DMS153 treated with DMSO at 0.1 percent for 48 hours (cell line): Measurements from ENCODE around the gene CRTC1.

Source experiments
- DNase-seq: peaks from one replicate; lab custom pipeline; 2025; ENCODE audit not compliant: unreplicated experiment; lab: John Stamatoyannopoulos, UW

The CRTC1 gene

DNA sequence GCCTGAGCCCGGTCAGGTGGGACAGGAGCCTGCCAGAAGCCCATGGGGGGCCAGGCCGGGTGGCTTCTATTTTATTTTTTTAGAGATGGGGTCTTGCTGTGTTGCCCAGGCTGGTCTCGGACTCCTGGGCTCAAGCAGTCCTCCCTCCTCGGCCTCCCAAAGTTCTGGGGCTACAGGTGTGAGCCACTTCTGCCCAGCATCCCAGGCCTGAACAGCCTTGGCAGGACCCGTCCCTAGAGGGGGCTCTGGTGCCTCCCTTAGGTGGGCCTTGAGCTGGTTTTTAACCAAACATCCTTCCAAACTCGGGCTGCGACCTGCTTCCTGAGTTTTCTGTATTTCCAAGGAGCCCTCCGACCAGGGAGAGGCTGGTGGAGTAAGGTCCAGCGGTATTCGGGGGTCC is 97.2 kb downstream of the CRTC1 start:
- DNase-seq = no peak

DNA sequence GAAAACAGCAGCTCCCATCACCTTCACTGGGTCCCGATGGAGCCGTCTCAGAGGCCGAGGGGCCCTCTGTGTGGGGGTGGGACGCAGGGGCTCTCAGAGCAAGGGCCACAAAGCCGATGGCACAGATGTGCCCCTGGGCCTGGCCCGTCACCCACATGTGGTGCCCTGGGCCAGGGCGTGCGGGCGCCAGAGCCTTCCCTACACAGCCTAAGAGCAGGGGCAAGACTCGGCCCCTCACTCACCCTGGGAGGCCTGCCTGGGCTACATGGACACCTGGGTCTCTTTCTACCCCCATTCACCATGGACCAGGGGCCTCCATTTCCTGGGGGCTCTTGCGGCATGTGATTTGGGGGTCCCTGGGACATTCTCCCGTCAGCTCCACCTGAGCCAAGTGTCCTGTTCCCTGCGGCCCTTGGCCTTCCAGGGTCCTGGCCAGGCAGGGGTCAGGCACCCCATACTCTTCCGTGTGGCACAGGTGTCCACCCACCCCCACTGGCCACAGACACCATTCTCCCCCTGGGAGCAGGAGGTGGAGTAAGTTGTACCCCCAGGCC is 97.6 kb downstream of the CRTC1 start:
- no peak for DNase-seq

DNA sequence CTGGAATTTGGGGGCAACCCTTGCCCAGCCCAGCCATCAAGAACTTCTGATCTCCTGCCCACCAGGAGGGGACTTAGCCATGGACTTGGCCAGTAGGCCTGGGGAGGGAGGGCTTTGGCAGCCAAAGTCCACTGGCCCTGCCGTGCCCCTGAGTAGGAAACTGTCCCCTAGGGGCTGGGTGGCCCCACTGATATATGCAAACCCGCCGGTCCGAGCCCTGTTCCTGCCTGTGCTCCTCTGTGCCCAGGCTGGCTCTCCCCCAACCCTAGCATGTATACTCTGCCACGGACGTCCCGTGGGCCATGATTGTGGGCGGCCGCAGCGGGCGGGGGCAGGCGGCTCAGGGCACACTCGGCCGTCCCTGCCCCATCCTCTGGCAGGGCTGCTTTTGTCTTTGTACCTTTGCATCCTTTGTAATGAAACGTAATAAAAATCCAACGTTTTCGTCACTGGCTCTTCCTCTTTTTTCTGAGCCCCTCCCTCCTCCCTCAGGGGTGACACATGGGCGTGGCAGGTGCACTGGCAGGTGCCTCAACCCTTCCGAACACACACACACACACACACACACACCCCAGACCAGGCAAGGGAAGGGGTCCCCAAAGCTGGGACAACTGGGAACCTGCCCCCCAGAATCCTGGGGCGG is 98.5 kb downstream of the CRTC1 start:
- no peak for DNase-seq

DNA sequence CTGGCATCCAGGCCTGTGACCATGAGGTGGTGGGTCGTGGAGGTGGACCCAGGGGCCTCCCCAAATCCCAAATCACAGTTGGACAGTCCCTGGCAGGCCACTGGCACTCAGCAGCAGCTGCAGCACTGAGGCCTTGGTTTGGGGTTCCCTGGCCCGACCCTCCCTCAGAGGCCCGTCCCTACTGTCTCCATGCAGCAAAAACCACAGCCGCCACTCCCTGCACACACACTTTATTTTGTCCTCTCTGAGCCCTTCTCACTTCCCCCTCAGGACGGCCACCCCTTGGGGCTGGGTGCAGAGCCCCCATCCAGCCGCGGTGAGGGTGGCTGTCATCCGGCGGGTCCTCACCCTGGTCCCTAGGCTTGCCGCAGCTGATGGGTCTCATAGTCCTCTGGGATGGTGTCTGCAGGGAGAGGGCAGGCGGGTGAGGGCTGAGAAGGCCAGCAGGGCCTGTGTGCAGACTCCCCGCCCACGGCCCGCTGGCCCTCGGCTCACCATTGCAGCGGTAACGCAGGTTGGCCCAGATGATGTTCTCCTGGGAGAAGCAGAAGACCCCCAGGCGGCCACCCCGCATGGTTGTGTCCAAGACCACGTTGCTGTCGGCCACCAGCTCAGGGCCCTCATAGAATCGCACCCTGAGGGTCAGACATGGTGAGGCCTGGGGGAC is 99.2 kb downstream of the CRTC1 start:
- no peak for DNase-seq

DNA sequence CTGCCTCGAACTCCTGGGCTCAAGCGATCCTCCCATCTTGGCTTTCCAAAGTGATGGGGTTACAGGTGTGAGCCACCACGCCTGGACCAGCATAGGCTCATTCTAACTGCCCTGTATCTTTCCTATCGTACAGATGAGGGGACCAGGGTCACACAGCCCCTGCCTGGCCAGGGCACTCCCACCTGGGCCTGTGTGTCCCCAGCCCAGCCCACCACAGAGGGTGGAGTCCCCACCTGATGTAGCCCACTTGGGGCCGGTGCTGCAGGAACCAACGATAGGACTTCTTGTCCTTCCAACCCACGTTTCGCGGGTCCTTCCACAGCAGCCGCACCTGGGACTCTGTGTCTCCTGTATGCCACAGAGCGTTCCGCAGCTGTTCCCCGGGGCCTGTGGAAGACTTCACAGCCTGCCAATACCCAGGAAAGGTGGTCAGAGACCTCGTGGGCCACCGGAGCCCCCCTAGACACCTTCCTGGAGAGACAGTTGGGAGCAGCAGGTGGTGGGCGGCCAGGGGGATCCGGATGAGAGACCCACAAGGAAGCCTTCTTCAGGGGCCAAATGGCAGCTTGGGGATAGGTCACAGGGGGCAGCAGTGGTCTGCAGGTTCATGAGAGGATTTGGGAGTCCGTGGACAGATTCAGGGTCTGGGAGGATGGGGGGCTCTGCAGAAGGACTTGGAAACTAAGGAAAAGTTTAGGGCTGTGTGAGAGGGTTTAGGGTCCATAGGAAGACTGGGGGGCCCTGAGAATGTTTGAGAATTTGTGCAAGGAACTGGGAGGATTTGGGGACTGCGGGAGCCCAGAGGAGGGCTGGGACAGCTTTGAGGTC is 100.7 kb downstream of the CRTC1 start:
- no peak for DNase-seq

DNA sequence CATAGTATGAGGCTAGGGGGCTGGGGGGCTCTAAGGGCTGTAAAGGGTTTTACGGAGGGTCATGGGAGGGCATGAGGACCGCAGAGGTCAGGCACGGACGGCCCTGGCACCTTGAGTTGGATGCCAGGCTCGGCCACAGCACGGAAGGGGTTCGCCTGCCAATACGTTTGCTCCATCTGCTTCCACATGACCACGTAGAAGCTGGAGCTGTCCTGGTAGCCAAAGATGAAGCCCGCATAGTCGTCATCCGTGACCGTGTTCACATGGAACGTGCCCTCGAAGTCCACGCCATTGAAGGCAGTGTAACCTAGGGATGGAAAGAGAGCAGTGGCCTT is 101.3 kb downstream of the CRTC1 start:
- no peak for DNase-seq

DNA sequence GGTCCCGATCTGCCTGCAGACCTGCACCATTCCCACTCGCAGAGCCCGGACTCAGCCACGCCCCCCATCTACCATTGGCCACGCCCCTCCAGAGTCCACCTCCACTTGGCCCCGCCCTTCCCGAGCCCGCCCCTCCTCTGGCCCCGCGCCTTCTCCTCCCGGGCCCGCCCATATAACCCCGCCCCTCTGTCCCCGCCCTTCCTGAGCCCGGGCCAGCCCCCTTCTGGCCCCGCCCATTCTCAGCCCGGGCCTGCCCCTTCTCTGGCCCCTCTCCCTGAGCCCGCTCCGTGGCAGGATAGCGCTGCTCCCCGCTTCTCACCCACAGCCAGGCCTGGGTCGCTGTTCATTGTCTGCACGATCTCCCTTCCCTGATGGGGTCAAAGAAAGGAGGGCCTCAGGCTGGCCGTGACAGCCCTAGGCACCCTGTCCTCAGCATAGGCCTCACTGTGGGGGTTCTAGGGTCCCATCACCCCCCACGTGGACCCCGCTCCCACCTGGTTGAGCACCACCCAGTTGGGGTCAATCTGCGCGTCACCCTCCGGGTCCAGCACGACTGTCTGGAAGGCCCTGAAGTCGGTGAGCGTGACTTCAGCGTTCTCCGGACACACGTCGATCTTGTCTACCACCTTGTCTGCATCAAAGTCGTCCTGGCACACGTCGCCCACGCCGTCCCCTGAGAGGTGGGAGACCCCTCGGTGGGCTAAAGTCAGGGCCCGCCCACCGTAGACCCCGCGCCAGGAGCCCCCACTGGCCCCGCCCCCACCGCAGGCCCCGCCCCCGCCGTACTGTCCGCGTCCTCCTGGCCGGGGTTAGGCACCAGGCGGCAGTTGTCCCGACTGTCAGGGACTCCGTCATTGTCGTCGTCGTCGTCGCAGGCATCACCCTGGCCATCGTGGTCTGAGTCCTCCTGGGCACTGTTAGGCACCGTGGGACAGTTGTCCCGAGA is 102.0 kb downstream of the CRTC1 start:
- peak; percentile 40 for DNase-seq

DNA sequence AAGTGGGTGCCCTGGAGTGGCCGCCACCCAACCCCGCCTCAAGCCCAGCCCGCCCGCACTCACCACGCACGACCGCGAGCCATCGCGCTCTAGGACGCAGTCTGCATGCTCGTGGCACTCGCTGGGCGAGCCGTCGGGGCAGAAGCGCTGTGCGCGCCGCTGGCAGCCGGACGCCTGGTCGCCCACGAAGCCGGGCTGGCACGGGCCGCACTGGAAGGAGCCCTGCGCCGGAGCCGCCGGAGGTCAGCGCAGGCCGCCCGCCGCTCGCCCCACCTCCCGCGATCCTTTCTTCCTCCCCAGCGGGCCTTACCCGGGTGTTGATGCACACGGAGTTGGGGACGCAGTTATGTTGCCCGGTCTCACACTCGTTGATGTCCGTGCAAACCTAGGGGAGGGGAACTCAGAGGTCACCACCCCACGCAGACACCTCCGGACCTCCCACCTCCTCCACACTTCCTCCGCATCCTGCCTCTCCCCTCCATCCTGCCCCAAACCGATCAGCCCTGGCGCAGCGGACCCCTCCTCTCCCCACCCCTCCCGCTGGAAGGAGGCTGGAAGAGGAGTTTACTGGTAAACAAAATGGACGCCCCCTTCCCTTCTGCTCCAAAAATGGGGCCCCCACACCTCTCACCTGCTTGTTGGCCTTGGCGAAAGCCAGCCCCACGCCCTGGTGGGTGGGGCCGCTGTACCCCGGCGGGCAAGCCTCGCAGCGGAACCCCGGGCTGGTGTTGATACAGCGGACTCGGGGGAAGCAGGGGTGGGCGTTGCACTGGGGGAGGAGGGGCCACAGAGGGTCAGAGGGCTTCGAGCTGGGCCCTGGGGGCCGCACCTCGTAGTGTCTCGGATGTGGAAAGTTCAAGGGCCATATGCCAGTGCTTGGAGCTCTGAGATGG is 105.3 kb downstream of the CRTC1 start:
- no peak for DNase-seq

DNA sequence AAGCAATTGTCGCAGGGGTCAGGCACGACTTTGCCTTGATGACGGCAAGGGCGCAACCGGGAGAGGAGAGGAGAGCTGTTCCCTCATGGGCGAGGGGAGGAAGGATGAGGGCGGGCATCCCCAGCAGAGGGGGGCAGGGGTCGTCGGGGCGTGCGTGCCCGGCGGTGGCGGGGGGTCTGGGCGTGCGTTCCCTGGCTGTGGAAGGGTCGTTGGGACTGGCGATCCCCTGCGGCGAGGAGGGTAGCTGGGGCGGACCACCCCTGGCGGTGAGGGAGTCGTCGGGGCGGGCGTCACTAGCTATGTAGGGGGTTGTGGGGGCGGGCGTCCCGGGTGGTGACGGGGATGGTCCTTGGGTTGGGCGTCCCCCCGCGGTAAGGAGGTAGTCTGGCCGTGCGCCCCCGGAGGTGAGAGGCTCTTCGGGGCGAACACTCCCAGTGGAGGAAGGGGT is 106.0 kb downstream of the CRTC1 start:
- no peak for DNase-seq

DNA sequence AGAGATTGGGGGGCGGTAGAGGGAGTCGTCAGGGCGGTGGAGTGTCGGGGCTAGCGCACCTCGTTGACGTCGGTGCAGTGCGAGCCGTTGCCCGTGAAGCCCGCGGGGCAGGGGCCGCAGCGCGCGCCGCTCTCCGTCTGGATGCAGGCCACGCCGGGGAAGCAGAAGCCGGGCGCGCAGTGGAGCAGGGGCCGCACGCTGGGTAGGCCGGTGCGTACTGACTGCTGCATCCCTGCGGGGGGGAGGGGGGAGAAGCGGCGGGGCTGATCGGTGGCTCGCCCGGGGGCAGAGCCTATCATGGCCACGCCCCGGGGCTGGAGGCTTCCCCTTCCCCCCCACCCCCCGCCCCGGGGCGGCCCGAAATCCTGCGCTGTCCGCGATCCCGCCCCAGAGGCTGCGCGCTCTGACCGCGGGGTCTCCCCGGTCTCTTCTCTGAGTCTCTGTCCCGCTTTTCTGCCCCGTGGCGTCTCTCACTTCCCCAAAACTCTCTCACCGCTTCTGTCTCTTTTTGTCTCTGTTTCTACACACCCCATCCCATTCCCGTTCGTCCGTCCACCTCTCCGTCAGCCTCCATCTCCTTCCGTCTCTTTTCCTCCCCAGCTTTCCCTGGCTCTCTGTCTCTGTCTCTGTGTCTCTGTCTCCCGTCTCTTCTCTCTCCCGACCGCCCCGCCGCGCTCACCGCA is 106.5 kb downstream of the CRTC1 start:
- no peak for DNase-seq

DNA sequence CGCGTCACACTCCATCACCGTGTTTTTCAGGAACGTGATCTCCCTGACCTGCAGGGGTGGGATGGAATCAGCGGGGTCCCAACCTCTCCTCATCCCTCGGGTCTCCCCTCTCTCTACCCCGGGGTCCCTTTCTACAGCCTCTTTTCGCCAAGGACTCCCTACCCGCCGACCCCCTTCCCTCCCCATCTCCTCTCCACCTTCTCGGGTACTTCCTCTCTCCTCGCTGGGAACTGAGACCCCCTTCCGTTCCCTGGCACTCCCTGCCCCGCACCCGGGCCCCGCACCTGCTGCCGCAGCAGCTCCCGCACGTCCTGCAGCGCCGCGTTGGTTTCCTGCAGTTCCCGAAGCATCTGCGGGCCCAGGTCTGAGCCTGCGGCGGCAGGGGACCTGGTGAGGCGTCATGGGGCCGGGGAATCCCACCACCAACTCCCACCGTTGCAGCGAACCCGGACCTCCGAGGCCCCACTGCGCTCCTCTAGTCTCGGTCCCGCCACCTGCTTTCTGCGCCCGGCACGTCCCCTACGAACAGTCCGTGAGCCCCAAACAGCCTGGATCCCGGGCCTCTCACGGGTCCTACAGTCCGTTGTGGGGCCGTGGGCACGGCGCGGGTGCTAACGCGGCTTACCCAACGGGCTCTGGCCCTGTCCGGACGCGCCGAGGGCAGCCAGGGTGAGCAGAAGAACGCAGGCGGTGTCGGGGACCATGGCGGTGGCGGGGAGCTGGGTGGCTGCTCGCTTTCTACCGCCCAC is 107.3 kb downstream of the CRTC1 start, which contains the start of gene COMP:
Gene COMP, minus strand, starts transcription at position 740 of the 749 bp plus-strand sequence. Its CDS starts 36 bp downstream, at position 704.
- no peak for DNase-seq

DNA sequence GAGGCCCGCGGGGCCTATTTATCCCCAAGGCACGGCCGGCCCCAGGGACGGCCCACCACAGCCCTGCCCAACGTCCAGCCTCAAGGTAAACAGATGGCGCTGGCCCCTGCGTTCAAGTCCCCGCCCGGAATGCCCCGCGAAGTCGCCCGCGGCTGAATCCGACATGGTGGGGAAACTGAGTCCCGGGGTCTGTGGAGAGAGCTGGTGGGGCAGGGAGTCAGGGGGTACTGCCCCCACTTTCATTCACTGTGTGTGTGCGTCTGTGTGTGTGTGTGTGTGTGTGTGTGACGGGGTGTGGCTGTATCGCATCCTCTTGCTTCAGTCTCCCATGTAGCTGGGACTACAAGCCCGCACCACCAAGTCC is 107.8 kb downstream of the CRTC1 start:
- DNase-seq = no peak

DNA sequence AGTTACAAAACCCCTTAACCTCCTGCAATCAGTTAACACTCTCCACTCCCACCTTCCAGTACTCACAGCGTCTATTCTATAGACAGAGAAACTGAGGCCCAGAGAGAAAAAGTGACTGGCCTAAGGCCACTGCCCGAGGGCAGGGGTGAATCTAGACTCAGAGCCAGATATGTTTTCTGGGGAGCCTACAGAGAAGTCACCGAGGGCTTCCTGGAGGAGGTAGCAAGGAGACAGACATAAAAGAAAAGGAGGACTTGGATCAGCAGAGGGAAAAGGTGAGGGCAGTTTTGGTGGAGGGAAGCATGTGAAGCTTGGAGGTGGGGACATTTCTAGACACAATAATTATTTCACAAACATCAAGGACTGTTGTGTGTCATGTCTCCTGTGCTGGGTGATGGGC is 109.2 kb downstream of the CRTC1 start:
- DNase-seq = no peak

DNA sequence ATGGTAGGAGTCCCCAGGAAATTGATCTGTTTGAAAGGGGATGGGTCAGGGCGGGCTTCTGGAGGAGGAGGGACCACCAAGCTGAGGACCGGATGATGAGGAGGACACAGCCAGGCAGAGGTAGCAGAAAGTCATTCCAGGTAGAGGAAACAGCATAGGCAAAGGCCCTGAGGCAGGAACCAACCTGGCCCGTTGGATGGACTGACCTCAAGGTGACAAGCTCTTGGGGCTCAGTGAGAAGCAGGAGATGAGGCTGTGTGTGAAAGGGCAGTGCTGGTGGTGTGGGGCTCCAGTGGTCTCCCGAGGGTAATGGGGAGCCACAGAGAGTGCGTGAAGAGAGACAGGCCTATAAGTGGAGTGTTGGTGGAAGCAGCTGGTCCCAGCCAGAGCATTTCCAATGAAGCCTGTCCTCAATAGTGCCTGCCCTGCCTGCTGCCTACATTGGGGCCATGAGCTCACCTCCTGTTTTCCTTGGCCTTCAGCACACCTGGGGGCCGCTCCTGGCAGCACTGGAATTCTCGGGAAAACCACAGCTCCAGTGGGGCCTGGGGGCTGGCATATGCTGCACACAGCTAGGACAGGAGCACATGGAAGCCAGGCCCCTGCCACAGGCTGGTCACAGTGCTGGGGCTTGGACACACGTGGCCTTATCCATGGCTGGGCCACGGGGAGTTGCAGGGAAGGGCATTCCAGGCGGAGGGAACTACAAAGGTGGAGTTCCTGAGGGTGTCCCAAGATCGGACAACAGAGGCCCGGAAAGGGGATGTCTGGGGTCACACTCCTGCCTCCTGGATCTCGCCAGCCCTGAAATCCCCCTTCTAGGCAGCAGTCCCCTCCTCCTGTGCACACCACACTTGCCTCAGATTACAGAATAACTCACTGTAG is 109.9 kb downstream of the CRTC1 start:
- no peak for DNase-seq

DNA sequence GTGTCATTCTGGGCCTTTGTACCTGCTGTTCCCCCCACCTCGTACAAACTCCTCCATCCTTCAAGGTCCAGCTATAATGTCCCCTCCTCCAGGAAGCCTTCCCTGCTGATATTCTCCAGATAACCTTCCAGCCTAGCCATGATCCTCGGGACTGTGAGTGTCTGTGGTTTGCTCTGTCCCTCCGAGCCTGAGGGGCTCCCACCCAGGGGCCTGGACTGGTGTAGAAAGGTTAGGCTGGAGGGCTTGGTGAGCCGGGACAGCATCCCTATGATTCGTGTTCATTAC is 110.5 kb downstream of the CRTC1 start:
- no peak for DNase-seq

DNA sequence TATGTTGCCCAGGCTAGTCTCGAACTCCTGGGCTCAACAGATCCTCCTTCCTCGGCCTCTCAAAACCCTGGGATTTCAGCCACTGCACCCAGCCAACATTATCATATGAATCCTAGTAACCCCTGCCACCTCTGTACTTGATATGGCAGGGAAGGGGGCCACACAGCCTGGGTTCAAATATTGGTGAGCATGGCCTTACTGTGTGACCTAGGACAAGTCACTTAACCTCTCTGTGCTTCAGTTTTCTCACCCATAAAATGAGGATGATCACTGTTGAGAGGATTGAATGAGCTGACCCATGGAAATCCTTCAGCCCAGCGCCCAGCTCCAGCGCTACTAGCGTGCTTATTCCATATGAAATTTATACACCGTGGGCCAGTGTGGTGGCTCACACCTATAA is 111.2 kb downstream of the CRTC1 start:
- DNase-seq = no peak

DNA sequence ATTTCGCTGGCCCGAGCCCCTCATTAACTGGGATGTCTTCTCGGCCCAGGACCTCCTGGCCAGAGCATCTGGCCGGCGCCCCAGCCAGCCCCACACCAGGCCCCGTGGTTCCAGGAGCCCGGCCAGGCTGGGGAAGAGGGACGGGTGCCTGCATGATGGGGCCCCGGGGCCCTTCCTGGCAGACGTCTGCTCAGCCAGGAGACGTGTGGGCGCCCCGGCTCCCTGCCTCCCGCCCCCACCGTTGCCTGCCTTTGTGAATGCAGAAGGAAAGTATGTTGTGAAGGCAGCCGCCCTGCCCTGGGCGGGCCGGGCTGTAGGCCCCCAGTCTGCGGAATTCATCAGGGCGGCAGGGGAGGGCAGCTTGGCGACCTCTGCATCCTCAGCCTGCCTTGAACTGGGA is 112.1 kb downstream of the CRTC1 start:
- no peak for DNase-seq

DNA sequence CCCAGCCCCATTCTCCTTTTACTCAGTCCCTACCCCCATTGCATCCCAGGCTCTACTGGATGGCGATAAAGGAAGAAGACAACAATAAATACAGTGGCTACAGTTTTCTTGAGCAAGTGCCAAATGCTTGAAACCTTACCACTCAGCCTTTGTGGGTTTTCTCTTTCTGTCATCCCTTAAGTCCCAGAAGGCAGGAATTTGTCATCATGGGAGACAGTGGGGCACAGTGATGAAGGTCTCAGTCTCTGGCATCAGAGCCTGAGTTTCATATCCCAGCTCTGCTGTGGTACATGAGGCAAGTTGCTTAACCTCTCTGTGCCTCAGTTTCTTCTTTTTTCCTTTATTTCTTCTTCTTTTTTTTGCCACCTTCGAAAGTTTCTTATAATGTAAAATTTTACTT is 112.8 kb downstream of the CRTC1 start:
- DNase-seq = no peak
